Choroid plexus epithelial cell (primary cell): ENCODE data around the gene NACA2.
"Not testable (repeated sequence)": the region's sequence is repeated elsewhere in the genome, so short reads cannot be mapped to it uniquely, and the experiment has no call there.

ENCODE experiments used
- DNase-seq: peaks from one replicate; pipeline ENCODE4 v3.0.0-alpha.2; 2010; ENCODE audit warnings: low read depth
- H3K4me3 ChIP-seq: 2 replicates; pipeline ENCODE4 v1.5.1; 2011; ENCODE audit warnings: low read depth, mild to moderate bottlenecking, control low read depth, low read length, moderate library complexity
- CTCF ChIP-seq: conservative IDR thresholded peaks from 2 replicates; pipeline ENCODE4 v1.5.1; 2011; ENCODE audit warnings: low read depth, mild to moderate bottlenecking, control low read depth, inconsistent platforms, low read length, moderate library complexity

Gene NACA2

GRCh38 chr17:61631800-61632199 is 40.8 kb upstream of the NACA2 start:
- no peak for DNase-seq
- no peak for TF ChIP-seq CTCF
- no peak overlapping the region for H3K4me3 ChIP-seq

- H3K4me3 ChIP-seq, DNase-seq: not testable (repeated sequence)
Measured at GRCh38 chr17:61628158-61628557, 37.1 kb upstream of the NACA2 start.

- no peak for DNase-seq
- TF ChIP-seq CTCF, result no peak
- no peak overlapping the region for H3K4me3 ChIP-seq
Measured at GRCh38 chr17:61627658-61628057, 36.6 kb upstream of the NACA2 start.

GRCh38 chr17:61627125-61627524 is 36.1 kb upstream of the NACA2 start:
- TF ChIP-seq CTCF, result no peak
- DNase-seq, result no peak
- H3K4me3 ChIP-seq, result no peak overlapping the region

GRCh38 chr17:61625564-61625963 is 34.5 kb upstream of the NACA2 start:
- no peak for TF ChIP-seq CTCF
- no peak for DNase-seq
- no peak overlapping the region for H3K4me3 ChIP-seq

- DNase-seq, result no peak
- no peak for TF ChIP-seq CTCF
- no peak overlapping the region for H3K4me3 ChIP-seq
Measured at GRCh38 chr17:61624951-61625350, 33.9 kb upstream of the NACA2 start.

- no peak overlapping the region for H3K4me3 ChIP-seq
- no peak for DNase-seq
- TF ChIP-seq CTCF, result no peak
Measured at GRCh38 chr17:61621317-61621716, 30.3 kb upstream of the NACA2 start.

GRCh38 chr17:61619953-61620352 is 28.9 kb upstream of the NACA2 start:
- H3K4me3 ChIP-seq, result no peak overlapping the region
- no peak for DNase-seq
- TF ChIP-seq CTCF, result no peak
